Measurements from ENCODE around the gene PPP4R4. TPM values are rescaled to one million over a fixed set of nuclear protein-coding genes. Genes with fewer than 3 reads are reported as not detected.

Gene PPP4R4
- total RNA-seq, 1 donor from 2014 or later = 5.9 TPM

DNA sequence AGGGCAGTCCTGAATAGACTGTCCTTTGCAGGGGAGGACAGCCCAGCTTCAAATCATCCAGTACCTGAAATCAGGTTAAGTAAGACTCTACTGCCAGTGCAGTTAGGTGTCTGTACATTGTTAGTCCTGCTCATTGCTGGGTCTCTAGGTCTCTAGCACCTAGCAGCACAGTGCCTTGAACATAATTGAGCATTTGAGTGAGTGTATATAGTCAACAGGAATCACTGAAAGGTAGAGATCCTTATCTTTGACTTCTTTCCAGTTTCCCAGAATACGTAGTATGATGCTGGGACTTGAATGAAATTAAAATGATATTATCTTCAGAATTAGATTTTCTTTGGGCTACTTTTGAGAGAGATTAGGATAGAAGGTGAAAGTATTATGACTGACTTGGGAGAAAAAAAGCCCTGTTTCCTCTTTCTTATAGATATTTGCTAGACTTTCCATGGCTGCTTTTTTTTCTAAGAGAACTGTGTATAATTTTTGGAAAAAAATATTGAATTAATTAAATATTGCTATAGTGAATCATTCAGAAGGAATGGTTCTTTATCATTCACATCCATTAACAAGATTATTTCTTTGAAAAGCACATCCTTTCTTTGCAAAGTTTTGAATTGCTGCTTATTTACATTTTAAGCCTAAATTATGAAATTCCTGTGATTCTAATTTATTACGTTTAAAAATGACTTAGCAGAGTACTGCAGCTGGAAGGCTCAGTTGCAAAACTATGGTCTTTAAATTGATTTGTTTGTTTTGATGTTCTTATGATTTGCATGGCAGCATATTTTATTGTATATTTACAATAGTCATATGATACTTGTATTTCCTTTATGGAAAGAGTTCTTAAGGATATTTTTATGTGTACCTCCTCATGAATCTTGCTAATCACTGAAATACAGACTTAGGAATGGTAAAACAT is 51.6 kb downstream of the PPP4R4 start:
- Histone ChIP-seq H3K4me3 (no peak overlapping the region), H3K27ac (no peak overlapping the region), H3K4me1 (peaks cover 8% of the 10 kb centered on the region), H3K27me3 (ENCODE audit: low read depth) (no peaks in the 10 kb centered on the region), H3K36me3 (no peaks in the 10 kb centered on the region), H3K9me3 (no peaks in the 10 kb centered on the region)
- intact Hi-C loops (cut with DNase I) = no loop called here
- no peak for DNase-seq
- TF ChIP-seq, protein P1, sequence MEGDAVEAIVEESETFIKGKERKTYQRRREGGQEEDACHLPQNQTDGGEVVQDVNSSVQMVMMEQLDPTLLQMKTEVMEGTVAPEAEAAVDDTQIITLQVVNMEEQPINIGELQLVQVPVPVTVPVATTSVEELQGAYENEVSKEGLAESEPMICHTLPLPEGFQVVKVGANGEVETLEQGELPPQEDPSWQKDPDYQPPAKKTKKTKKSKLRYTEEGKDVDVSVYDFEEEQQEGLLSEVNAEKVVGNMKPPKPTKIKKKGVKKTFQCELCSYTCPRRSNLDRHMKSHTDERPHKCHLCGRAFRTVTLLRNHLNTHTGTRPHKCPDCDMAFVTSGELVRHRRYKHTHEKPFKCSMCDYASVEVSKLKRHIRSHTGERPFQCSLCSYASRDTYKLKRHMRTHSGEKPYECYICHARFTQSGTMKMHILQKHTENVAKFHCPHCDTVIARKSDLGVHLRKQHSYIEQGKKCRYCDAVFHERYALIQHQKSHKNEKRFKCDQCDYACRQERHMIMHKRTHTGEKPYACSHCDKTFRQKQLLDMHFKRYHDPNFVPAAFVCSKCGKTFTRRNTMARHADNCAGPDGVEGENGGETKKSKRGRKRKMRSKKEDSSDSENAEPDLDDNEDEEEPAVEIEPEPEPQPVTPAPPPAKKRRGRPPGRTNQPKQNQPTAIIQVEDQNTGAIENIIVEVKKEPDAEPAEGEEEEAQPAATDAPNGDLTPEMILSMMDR (IDR thresholded peaks at IDR 0.05) = no peak
- ATAC-seq = no peak

DNA sequence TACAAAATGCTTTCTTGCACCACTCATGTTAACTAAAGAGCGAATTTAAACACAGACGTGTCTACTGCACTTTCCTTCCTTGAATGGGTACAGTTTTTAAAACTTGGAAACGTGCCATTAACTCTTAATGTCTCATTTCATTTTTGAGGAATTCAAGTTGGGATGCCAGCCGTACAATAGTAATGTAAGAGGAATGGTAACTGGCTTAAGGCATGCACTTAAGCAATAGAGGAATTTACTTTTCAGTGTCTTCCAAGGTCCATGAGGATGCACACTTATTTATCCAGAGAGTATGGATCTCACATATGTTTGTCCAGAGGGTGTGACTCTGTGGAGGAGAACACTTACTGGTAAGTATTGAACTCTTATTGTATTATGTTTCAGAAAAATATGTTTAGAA is 52.9 kb downstream of the PPP4R4 start:
- DNase-seq = no peak
- Histone ChIP-seq H3K4me3 (no peak overlapping the region), H3K27ac (no peak overlapping the region), H3K9me3 (no peaks in the 10 kb centered on the region), H3K36me3 (no peaks in the 10 kb centered on the region), H3K27me3 (ENCODE audit: low read depth) (no peaks in the 10 kb centered on the region), H3K4me1 (peaks cover 8% of the 10 kb centered on the region)
- TF ChIP-seq, protein P1 (IDR thresholded peaks at IDR 0.05) = no peak
- ATAC-seq = no peak
- intact Hi-C loops (cut with DNase I) = no loop called here

DNA sequence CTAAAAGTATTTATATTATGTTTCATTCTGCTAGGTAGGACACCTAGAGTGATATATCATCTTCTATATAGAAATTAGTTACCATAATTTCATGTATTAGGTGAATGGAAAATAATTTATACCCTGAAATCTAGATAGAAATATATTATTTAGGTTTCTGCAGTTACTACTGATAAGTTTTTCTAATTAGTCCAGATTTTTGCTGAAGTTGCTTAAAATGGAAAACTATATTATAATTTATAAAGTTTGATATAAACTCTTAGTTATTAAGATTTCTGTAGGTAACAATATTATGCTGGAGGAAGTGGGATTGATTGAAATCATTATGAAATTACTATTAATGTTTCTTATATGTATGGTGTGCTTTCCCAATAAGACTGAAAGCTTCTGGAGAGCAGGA is 62.9 kb downstream of the PPP4R4 start:
- H3K27ac ChIP-seq = no peak overlapping the region
- no peaks in the 10 kb centered on the region for H3K36me3 ChIP-seq
- H3K4me1 ChIP-seq = no peaks in the 10 kb centered on the region
- DNase-seq = no peak
- intact Hi-C loops (cut with DNase I) = no loop called here
- H3K27me3 ChIP-seq (ENCODE audit: low read depth) = no peaks in the 10 kb centered on the region
- H3K4me3 ChIP-seq = no peak overlapping the region
- no peaks in the 10 kb centered on the region for H3K9me3 ChIP-seq
- ATAC-seq = no peak
- TF ChIP-seq, protein P1 (IDR thresholded peaks at IDR 0.05) = no peak

DNA sequence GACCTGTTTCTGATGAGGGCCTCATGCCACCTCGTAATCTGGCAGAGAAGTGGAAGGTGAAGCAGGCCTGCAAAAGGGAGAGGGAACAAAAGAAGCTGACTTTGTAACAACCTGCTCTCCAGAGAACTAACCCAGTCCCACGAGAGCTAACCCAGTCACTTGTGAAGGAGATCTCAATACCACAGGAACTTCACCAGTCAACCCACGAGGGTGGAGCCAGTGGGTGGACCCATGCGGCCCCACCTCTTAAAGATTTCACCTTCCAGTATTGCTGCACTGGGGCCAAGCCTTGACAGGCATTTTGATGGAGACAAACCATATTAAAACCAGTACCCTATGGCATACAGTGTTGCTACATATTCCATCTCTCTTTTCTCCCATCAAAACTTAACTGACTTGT is 63.9 kb downstream of the PPP4R4 start:
- no peak for DNase-seq
- intact Hi-C loops (cut with DNase I) = no loop called here
- Histone ChIP-seq H3K4me1 (no peaks in the 10 kb centered on the region), H3K36me3 (no peaks in the 10 kb centered on the region), H3K27ac (no peak overlapping the region), H3K4me3 (no peak overlapping the region), H3K9me3 (no peaks in the 10 kb centered on the region), H3K27me3 (ENCODE audit: low read depth) (no peaks in the 10 kb centered on the region)
- TF ChIP-seq, protein P1 (IDR thresholded peaks at IDR 0.05) = no peak
- no peak for ATAC-seq

DNA sequence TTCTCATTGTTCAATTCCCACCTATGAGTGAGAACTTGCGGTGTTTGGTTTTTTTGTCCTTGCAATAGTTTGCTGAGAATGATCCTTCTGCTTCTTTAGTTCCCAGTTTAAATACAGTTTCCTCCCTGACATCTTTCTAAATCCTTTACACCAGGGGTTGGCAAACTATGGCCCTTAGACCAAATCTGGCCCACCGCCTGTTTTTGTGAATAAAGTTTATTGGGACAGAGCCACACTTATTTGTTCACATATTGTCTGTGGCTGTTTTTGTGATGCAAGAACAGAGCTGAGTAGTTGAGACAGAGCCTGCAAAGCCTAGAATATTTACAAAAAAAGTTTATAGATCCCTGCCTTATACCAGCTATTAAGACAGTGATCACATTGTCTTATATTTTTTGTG is 65.3 kb downstream of the PPP4R4 start:
- Histone ChIP-seq H3K36me3 (no peaks in the 10 kb centered on the region), H3K27me3 (ENCODE audit: low read depth) (no peaks in the 10 kb centered on the region), H3K27ac (no peak overlapping the region), H3K4me1 (no peaks in the 10 kb centered on the region), H3K4me3 (no peak overlapping the region), H3K9me3 (no peaks in the 10 kb centered on the region)
- no peak for DNase-seq
- no peak for ATAC-seq
- intact Hi-C loops (cut with DNase I) = no loop called here
- TF ChIP-seq, protein P1 (IDR thresholded peaks at IDR 0.05) = no peak

Data from lower lobe of right lung (tissue), 2 donors.